Liver (tissue), 3 donors: ENCODE data around the gene CHST13.

Experiments used
- EGR1 ChIP-seq, 2 donors: IDR thresholded peaks; 2 replicates each; pipeline ENCODE4 v1.6.1; 2016 to 2018; ENCODE audit warnings: antibody characterized with exemption in 2 of 2, low read depth in 2 of 2
- FOXA1 ChIP-seq: IDR thresholded peaks from 2 replicates; pipeline ENCODE4 v1.6.1; 2016; ENCODE audit warnings: antibody characterized with exemption
- JUND ChIP-seq, 2 donors: IDR thresholded peaks; 2 replicates each; pipeline ENCODE4 v1.6.1; 2016; ENCODE audit warnings: antibody characterized with exemption in 2 of 2
- RAD21 ChIP-seq, 2 donors: IDR thresholded peaks; 2 replicates each; pipeline ENCODE4 v1.6.1; 2016; ENCODE audit warnings: antibody characterized with exemption in 2 of 2, mild to moderate bottlenecking in 2 of 2
- TAF1 ChIP-seq: conservative IDR thresholded peaks from 2 replicates; pipeline ENCODE4 v1.6.1; 2016; ENCODE audit warnings: antibody characterized with exemption, mild to moderate bottlenecking
- YY1 ChIP-seq: IDR thresholded peaks from 2 replicates; pipeline ENCODE4 v1.6.1; 2016; ENCODE audit warnings: antibody characterized with exemption, mild to moderate bottlenecking
- TF ChIP-seq, protein P1 (sequence below): fragments of 150-350 bp; IDR thresholded peaks from 2 replicates; pipeline ENCODE4 v1.5.1; 2017; ENCODE audit warnings: improper control_type of control experiment, low read depth, low read length; ENCODE audit not compliant: missing input control
- TF ChIP-seq, protein P2 (sequence below): IDR thresholded peaks from 2 replicates; pipeline ENCODE4 v1.6.1; 2016; ENCODE audit warnings: antibody characterized with exemption, mild to moderate bottlenecking
- TF ChIP-seq, protein P3 (sequence below): IDR thresholded peaks from 2 replicates; pipeline ENCODE4 v1.6.1; 2016; ENCODE audit warnings: antibody characterized with exemption
- TF ChIP-seq, protein P4 (sequence below): IDR thresholded peaks from 2 replicates; pipeline ENCODE4 v1.6.1; 2016; ENCODE audit warnings: antibody characterized with exemption
- donor health status: healthy.
- donor health status: healthy.

DNA sequence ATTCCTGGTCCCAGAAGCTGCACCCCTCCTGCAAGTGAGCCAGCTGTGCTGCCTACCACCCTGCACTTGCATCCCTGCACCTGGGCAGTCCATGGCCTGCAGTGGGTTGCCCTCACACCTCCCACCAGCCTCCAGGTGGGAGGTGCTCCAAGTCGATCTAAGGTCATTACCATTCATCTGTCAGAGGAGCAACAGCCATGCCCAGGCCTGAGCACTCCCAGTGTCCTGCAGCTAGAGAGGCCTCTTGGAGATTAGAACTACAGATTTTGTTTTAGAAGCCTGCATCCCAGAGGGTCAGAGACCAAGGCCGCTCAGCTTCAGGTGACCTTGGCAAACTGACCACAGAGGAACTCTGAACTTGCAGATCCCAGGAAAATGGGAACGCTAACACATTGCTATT is 39.3 kb upstream of the CHST13 start:
- TF ChIP-seq, protein P1, sequence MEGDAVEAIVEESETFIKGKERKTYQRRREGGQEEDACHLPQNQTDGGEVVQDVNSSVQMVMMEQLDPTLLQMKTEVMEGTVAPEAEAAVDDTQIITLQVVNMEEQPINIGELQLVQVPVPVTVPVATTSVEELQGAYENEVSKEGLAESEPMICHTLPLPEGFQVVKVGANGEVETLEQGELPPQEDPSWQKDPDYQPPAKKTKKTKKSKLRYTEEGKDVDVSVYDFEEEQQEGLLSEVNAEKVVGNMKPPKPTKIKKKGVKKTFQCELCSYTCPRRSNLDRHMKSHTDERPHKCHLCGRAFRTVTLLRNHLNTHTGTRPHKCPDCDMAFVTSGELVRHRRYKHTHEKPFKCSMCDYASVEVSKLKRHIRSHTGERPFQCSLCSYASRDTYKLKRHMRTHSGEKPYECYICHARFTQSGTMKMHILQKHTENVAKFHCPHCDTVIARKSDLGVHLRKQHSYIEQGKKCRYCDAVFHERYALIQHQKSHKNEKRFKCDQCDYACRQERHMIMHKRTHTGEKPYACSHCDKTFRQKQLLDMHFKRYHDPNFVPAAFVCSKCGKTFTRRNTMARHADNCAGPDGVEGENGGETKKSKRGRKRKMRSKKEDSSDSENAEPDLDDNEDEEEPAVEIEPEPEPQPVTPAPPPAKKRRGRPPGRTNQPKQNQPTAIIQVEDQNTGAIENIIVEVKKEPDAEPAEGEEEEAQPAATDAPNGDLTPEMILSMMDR = no peak
- TF ChIP-seq, protein P2, sequence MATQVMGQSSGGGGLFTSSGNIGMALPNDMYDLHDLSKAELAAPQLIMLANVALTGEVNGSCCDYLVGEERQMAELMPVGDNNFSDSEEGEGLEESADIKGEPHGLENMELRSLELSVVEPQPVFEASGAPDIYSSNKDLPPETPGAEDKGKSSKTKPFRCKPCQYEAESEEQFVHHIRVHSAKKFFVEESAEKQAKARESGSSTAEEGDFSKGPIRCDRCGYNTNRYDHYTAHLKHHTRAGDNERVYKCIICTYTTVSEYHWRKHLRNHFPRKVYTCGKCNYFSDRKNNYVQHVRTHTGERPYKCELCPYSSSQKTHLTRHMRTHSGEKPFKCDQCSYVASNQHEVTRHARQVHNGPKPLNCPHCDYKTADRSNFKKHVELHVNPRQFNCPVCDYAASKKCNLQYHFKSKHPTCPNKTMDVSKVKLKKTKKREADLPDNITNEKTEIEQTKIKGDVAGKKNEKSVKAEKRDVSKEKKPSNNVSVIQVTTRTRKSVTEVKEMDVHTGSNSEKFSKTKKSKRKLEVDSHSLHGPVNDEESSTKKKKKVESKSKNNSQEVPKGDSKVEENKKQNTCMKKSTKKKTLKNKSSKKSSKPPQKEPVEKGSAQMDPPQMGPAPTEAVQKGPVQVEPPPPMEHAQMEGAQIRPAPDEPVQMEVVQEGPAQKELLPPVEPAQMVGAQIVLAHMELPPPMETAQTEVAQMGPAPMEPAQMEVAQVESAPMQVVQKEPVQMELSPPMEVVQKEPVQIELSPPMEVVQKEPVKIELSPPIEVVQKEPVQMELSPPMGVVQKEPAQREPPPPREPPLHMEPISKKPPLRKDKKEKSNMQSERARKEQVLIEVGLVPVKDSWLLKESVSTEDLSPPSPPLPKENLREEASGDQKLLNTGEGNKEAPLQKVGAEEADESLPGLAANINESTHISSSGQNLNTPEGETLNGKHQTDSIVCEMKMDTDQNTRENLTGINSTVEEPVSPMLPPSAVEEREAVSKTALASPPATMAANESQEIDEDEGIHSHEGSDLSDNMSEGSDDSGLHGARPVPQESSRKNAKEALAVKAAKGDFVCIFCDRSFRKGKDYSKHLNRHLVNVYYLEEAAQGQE = no peak
- TF ChIP-seq FOXA1 = no peak
- TF ChIP-seq YY1 = no peak
- TF ChIP-seq JUND (IDR thresholded peaks at IDR 0.05) = no peak
- TF ChIP-seq, protein P3, sequence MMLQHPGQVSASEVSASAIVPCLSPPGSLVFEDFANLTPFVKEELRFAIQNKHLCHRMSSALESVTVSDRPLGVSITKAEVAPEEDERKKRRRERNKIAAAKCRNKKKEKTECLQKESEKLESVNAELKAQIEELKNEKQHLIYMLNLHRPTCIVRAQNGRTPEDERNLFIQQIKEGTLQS = no peak
- TF ChIP-seq TAF1 = no peak
- no peak for TF ChIP-seq RAD21 (IDR thresholded peaks at IDR 0.05)
- TF ChIP-seq, protein P4, sequence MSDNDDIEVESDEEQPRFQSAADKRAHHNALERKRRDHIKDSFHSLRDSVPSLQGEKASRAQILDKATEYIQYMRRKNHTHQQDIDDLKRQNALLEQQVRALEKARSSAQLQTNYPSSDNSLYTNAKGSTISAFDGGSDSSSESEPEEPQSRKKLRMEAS = no peak
- TF ChIP-seq EGR1 (IDR thresholded peaks at IDR 0.05; ENCODE audit: low read depth in 2 of 2) = no peak
